GM18867 (cell line): Measurements from ENCODE around the gene MAP3K13.

Experiments
- ATAC-seq: cut with Tn5 transposase; IDR thresholded peaks from one replicate; pipeline ENCODE4 v1.9.1; 2021; ENCODE audit warnings: mild to moderate bottlenecking, moderate library complexity; ENCODE audit not compliant: unreplicated experiment

The MAP3K13 gene

GRCh38 chr3:185502987-185503386, 140.1 kb downstream of the MAP3K13 start:
- no peak for ATAC-seq

- ATAC-seq = no peak
Observed at GRCh38 chr3:185503521-185503920, 140.6 kb downstream of the MAP3K13 start.

GRCh38 chr3:185504636-185505035, 141.7 kb downstream of the MAP3K13 start:
- ATAC-seq = no peak

- no peak for ATAC-seq
Observed at GRCh38 chr3:185507883-185508282, 144.9 kb downstream of the MAP3K13 start.

GRCh38 chr3:185508335-185508991, 145.5 kb downstream of the MAP3K13 start:
- ATAC-seq = no peak

- ATAC-seq = no peak
Observed at GRCh38 chr3:185511711-185512110, 148.8 kb downstream of the MAP3K13 start.

- ATAC-seq = no peak
Observed at GRCh38 chr3:185517387-185518130, 154.6 kb downstream of the MAP3K13 start.

GRCh38 chr3:185519021-185519420, 156.1 kb downstream of the MAP3K13 start:
- ATAC-seq = no peak

- no peak for ATAC-seq
Observed at GRCh38 chr3:185521349-185522138, 158.6 kb downstream of the MAP3K13 start.

- ATAC-seq = no peak
Observed at GRCh38 chr3:185526349-185526951, 163.5 kb downstream of the MAP3K13 start.

- ATAC-seq = no peak
Observed at GRCh38 chr3:185527364-185527763, 164.4 kb downstream of the MAP3K13 start.

GRCh38 chr3:185528532-185528931, 165.6 kb downstream of the MAP3K13 start:
- ATAC-seq = no peak

- ATAC-seq = no peak
Observed at GRCh38 chr3:185530856-185531255, 167.9 kb downstream of the MAP3K13 start.

- ATAC-seq = no peak
Observed at GRCh38 chr3:185532901-185533300, 170.0 kb downstream of the MAP3K13 start.

- no peak for ATAC-seq
Observed at GRCh38 chr3:185534511-185534910, 171.6 kb downstream of the MAP3K13 start.

GRCh38 chr3:185537369-185537970, 174.5 kb downstream of the MAP3K13 start:
- peak; percentile 98 for ATAC-seq
